H1 (cell line): Measurements from ENCODE around the gene MEGF11. TPM values are rescaled to one million over a fixed set of nuclear protein-coding genes. Genes with fewer than 3 reads are reported as not detected.

Experiments used
- CTCF ChIA-PET: fragments of 300-600 bp; sonication (Branson Sonifier 250); formaldehyde crosslinking; loops from one replicate; lab custom pipeline; 2021; ENCODE audit not compliant: partially characterized antibody; lab: Charles Lee
- POLR2A ChIA-PET: fragments of 300-600 bp; sonication (Branson Sonifier 250); formaldehyde crosslinking; loops from one replicate; lab custom pipeline; 2021; ENCODE audit warnings: inconsistent platforms; ENCODE audit not compliant: partially characterized antibody; lab: Charles Lee
- DNase-seq, 2 experiments: peaks; one replicate each; pipeline versions ENCODE4 v3.0.0 to v3.0.0-alpha.2; 2010 to 2022; ENCODE audit warnings: low spot score in 2 of 2, low read depth in 1 of 2, mixed read lengths in 1 of 2
- FAIRE-seq: peaks from 2 replicates; lab custom pipeline; 2011; peaks lifted over from hg19 to GRCh38; lab: Jason Lieb, UNC
- H2AFZ ChIP-seq: 2 replicates; pipeline ENCODE4 v1.8.1; 2012; ENCODE audit warnings: low read length, inconsistent platforms
- H2AK5ac ChIP-seq: 2 replicates; pipeline ENCODE4 v1.6.1; 2013; ENCODE audit warnings: low read depth, low read length
- H2BK120ac ChIP-seq: replicated peaks from 2 replicates; pipeline ENCODE3; 2013; ENCODE audit warnings: low read depth, low read length, inconsistent platforms
- H2BK12ac ChIP-seq: 2 replicates; pipeline ENCODE4 v1.6.1; 2013; ENCODE audit warnings: low read depth, low read length
- H2BK15ac ChIP-seq: 2 replicates; pipeline ENCODE4 v1.6.1; 2013; ENCODE audit warnings: low read length
- H2BK20ac ChIP-seq: 2 replicates; pipeline ENCODE4 v1.6.1; 2013; ENCODE audit warnings: low read length
- H2BK5ac ChIP-seq: 2 replicates; pipeline ENCODE4 v1.6.1; 2013; ENCODE audit warnings: low read depth, low read length
- H3K14ac ChIP-seq: 2 replicates; pipeline ENCODE4 v1.6.1; 2013; ENCODE audit warnings: inconsistent platforms; ENCODE audit not compliant: insufficient read length
- H3K18ac ChIP-seq: 2 replicates; pipeline ENCODE4 v1.6.1; 2013; ENCODE audit warnings: low read length; ENCODE audit errors: extremely low read depth
- H3K23ac ChIP-seq: 2 replicates; pipeline ENCODE4 v1.6.1; 2013; ENCODE audit warnings: inconsistent platforms; ENCODE audit not compliant: insufficient read length
- H3K23me2 ChIP-seq: 2 replicates; pipeline ENCODE4 v1.6.1; 2013; ENCODE audit warnings: low read depth, low read length
- H3K27ac ChIP-seq: 2 replicates; pipeline ENCODE4 v1.6.1; 2011; ENCODE audit warnings: low read depth, low read length, inconsistent platforms
- H3K27me3 ChIP-seq, 4 experiments: replicated peaks in 1 of 4; 1 replicate in 1 of 4; 2 replicates in 3 of 4; pipeline versions ENCODE4 v1.6.1 to v1.8.1; 2011 to 2013; ENCODE audit warnings: low read length in 3 of 4, mild to moderate bottlenecking in 3 of 4, inconsistent platforms in 2 of 4, mixed read lengths in 2 of 4, moderate library complexity in 1 of 4; ENCODE audit not compliant: control insufficient read depth in 3 of 4, insufficient read depth in 3 of 4; ENCODE audit errors: extremely low read depth in 1 of 4
- H3K36me3 ChIP-seq, 4 experiments: 2 replicates each; pipeline versions ENCODE4 v1.6.1 to v1.8.1; 2011 to 2013; ENCODE audit warnings: mild to moderate bottlenecking in 4 of 4, low read length in 3 of 4, moderate library complexity in 2 of 4, control low read depth in 1 of 4, inconsistent platforms in 1 of 4; ENCODE audit not compliant: insufficient read depth in 4 of 4, control insufficient read depth in 2 of 4
- H3K4ac ChIP-seq: replicated peaks from 2 replicates; pipeline ENCODE3; 2013; ENCODE audit warnings: low read length, low read depth, mixed read lengths, inconsistent platforms; ENCODE audit not compliant: insufficient read length
- H3K4me1 ChIP-seq, 4 experiments: replicated peaks in 1 of 4; 1 replicate in 1 of 4; 2 replicates in 3 of 4; pipeline versions ENCODE4 v1.6.1 to v1.8.1; 2011 to 2013; ENCODE audit warnings: low read length in 3 of 4, inconsistent platforms in 2 of 4, mixed read lengths in 1 of 4; ENCODE audit not compliant: insufficient read depth in 4 of 4, control insufficient read depth in 3 of 4
- H3K4me2 ChIP-seq, 2 experiments: 2 replicates each; pipeline versions ENCODE4 v1.6.1 to v1.8.1; 2011 to 2013; ENCODE audit warnings: low read depth in 2 of 2, low read length in 2 of 2, control low read depth in 1 of 2, inconsistent platforms in 1 of 2, mild to moderate bottlenecking in 1 of 2; ENCODE audit not compliant: insufficient read depth in 1 of 2
- H3K4me3 ChIP-seq, 4 experiments: fragments of 200-600, 300-600 bp in 1 of 4; sonication (generic), shearing (Covaris generic), sonication (Bioruptor Twin) in 1 of 4; 2 replicates each; pipeline versions ENCODE4 v1.5.1 to v1.8.1; 2011 to 2016; ENCODE audit warnings: low read length in 4 of 4, low read depth in 3 of 4, control low read depth in 2 of 4, inconsistent platforms in 2 of 4, mild to moderate bottlenecking in 2 of 4, mixed read lengths in 1 of 4, moderate library complexity in 1 of 4; ENCODE audit not compliant: insufficient read depth in 2 of 4; ENCODE audit errors: extremely low read depth in 1 of 4
- H3K56ac ChIP-seq: replicated peaks from 2 replicates; pipeline ENCODE3; 2013; ENCODE audit warnings: low read depth, mild to moderate bottlenecking, mixed read lengths, low read length, inconsistent platforms; ENCODE audit not compliant: insufficient read length
- H3K79me1 ChIP-seq: 2 replicates; pipeline ENCODE4 v1.6.1; 2013; ENCODE audit warnings: low read depth, low read length, control low read depth
- H3K79me2 ChIP-seq, 2 experiments: 2 replicates each; pipeline versions ENCODE4 v1.6.1 to v1.8.1; 2012 to 2013; ENCODE audit warnings: low read length in 2 of 2, mild to moderate bottlenecking in 2 of 2, inconsistent platforms in 1 of 2; ENCODE audit not compliant: insufficient read depth in 2 of 2, control insufficient read depth in 1 of 2
- H3K9ac ChIP-seq, 4 experiments: replicated peaks in 1 of 4; 1 replicate in 1 of 4; 2 replicates in 3 of 4; pipeline versions ENCODE4 v1.6.1 to v1.8.1; 2011 to 2013; ENCODE audit warnings: low read depth in 3 of 4, low read length in 3 of 4, control low read depth in 2 of 4, mild to moderate bottlenecking in 2 of 4, moderate library complexity in 2 of 4, inconsistent platforms in 1 of 4; ENCODE audit errors: extremely low read depth in 1 of 4
- H3K9me3 ChIP-seq, 2 experiments: 2 replicates each; pipeline versions ENCODE4 v1.6.1 to v1.8.1; 2012 to 2013; ENCODE audit warnings: mild to moderate bottlenecking in 2 of 2, moderate library complexity in 2 of 2, control low read depth in 1 of 2, inconsistent platforms in 1 of 2, low read depth in 1 of 2, low read length in 1 of 2, mixed read lengths in 1 of 2; ENCODE audit not compliant: insufficient read depth in 2 of 2
- H4K20me1 ChIP-seq, 2 experiments: replicated peaks in 1 of 2; 2 replicates each; pipeline versions ENCODE3 to v1.8.1; 2011 to 2013; ENCODE audit warnings: inconsistent platforms in 2 of 2, low read length in 2 of 2, mild to moderate bottlenecking in 1 of 2; ENCODE audit not compliant: insufficient read depth in 2 of 2, control insufficient read depth in 1 of 2
- H4K5ac ChIP-seq: 2 replicates; pipeline ENCODE4 v1.6.1; 2013; ENCODE audit warnings: low read length, low read depth, mixed read lengths, inconsistent platforms; ENCODE audit not compliant: insufficient read length
- H4K8ac ChIP-seq: 2 replicates; pipeline ENCODE4 v1.8.0; 2013; ENCODE audit warnings: mild to moderate bottlenecking, moderate library complexity, low read length, inconsistent platforms; ENCODE audit not compliant: insufficient read depth; ENCODE audit errors: extremely low read depth
- H4K91ac ChIP-seq: replicated peaks from 2 replicates; pipeline ENCODE3; 2013; ENCODE audit warnings: low read length, mixed read lengths, inconsistent platforms; ENCODE audit not compliant: insufficient read length
- CTCF ChIP-seq, 3 experiments: IDR thresholded peaks; 1 replicate in 2 of 3; 2 replicates in 1 of 3; pipeline versions ENCODE4 v1.5.1 to v1.6.1; 2011; ENCODE audit warnings: low read length in 3 of 3, mild to moderate bottlenecking in 3 of 3, inconsistent platforms in 2 of 3, low read depth in 1 of 3, moderate library complexity in 1 of 3; ENCODE audit not compliant: insufficient read depth in 1 of 3; ENCODE audit errors: control extremely low read depth in 1 of 3
- MAFK ChIP-seq: IDR thresholded peaks from 2 replicates; pipeline ENCODE4 v1.6.1; 2012; ENCODE audit warnings: low read depth, mild to moderate bottlenecking, improper control_type of control experiment, low read length
- NRF1 ChIP-seq: IDR thresholded peaks from 2 replicates; pipeline ENCODE4 v1.6.1; 2011; ENCODE audit warnings: mild to moderate bottlenecking, low read depth, low read length, improper control_type of control experiment
- RAD21 ChIP-seq, 2 experiments: IDR thresholded peaks in 1 of 2; conservative IDR thresholded peaks in 1 of 2; 2 replicates each; pipeline ENCODE4 v1.6.1; 2011; ENCODE audit warnings: low read depth in 2 of 2, low read length in 2 of 2, improper control_type of control experiment in 1 of 2, inconsistent platforms in 1 of 2, mild to moderate bottlenecking in 1 of 2, moderate library complexity in 1 of 2
- RFX5 ChIP-seq: IDR thresholded peaks from 2 replicates; pipeline ENCODE4 v1.6.1; 2011; ENCODE audit warnings: low read depth, low read length, improper control_type of control experiment, borderline replicate concordance
- SP1 ChIP-seq: IDR thresholded peaks from 2 replicates; pipeline ENCODE4 v1.6.1; 2011; ENCODE audit warnings: low read depth, low read length
- TAF7 ChIP-seq: optimal IDR thresholded peaks from 2 replicates; pipeline ENCODE3; 2011; ENCODE audit warnings: low read depth, mild to moderate bottlenecking, inconsistent platforms, low read length, moderate library complexity, borderline replicate concordance
- TCF12 ChIP-seq: IDR thresholded peaks from 2 replicates; pipeline ENCODE4 v1.6.1; 2011; ENCODE audit warnings: low read depth, mild to moderate bottlenecking, low read length
- TEAD4 ChIP-seq: IDR thresholded peaks from 2 replicates; pipeline ENCODE4 v1.6.1; 2012; ENCODE audit warnings: low read depth, low read length, inconsistent platforms, mixed read lengths
- ZNF274 ChIP-seq: IDR thresholded peaks from 2 replicates; pipeline ENCODE4 v1.7.0; 2012; ENCODE audit warnings: low read length, borderline replicate concordance; ENCODE audit errors: extremely low read depth
- WGBS, 2 experiments: shearing (Covaris generic) in 1 of 2; methylation state at CpG; one replicate each; pipeline versions ENCODE4 v1.1.6 to v1.1.7; 2013 to 2015; ENCODE audit warnings: low lambda C conversion rate in 2 of 2, mixed read lengths in 2 of 2, inconsistent platforms in 1 of 2, low coverage in 1 of 2, missing lambda C conversion rate in 1 of 2; ENCODE audit not compliant: insufficient replicate concordance in 2 of 2, insufficient coverage in 1 of 2, insufficient read length in 1 of 2; ENCODE audit errors: extremely low coverage in 1 of 2, missing lambda C conversion rate in 1 of 2; 5-methylcytosine and 5-hydroxymethylcytosine counted together
- polyA plus RNA-seq, 7 experiments: library from polyadenylated mRNA; depleted of rRNA in 3 of 7; stranded (reverse) in 5 of 7; unstranded in 2 of 7; fragments of >200 nt in 5 of 7; fragments of 200-250 nt in 2 of 7; gene quantifications; 1 replicate in 5 of 7; 2 replicates in 1 of 7; 4 replicates in 1 of 7; pipeline versions ENCODE4 v1.2.1 to v1.2.3, GENCODE V29; 2011 to 2013; ENCODE audit warnings: missing spikeins in 2 of 7, mixed read lengths in 2 of 7
- total RNA-seq: library from RNA; stranded (reverse); fragmentation: NEBNext Ultra II Directional; extraction: Animal tissue kit (Norgen Biotek cat#: 25700); gene quantifications from 2 replicates; pipeline ENCODE4 v1.2.1, GENCODE V29; 2021

MEGF11 gene
- total and polyA plus RNA-seq, 2 of the 8 experiments (the other 6 are each of a cell fraction or from before 2014, with no cell fraction given): 4.4 to 4.8 TPM

- Histone ChIP-seq H2BK12ac (peak overlapping the region; percentile 32; the same call in 1 of the 2 replicates), H2BK5ac (no peak overlapping the region), H4K5ac (no peak overlapping the region), H4K8ac (no peak overlapping the region), H2AFZ (no peak overlapping the region), H4K20me1 (no peaks in the 10 kb centered on the region), H3K4ac (peak overlapping the region; percentile 6), H4K91ac (peak overlapping the region; percentile 49), H3K36me3 (no peaks in the 10 kb centered on the region), H3K23me2 (peaks cover 2% of the 10 kb centered on the region), H3K79me2 (no peaks in the 10 kb centered on the region), H3K9me3 (no peaks in the 10 kb centered on the region), H3K4me2 (no peak overlapping the region), H2BK15ac (peak overlapping the region; percentile 89), H3K23ac (no peak overlapping the region), H3K4me3 (no peak overlapping the region), H3K4me1 (peaks cover 10 to 21% (median 11%) of the 10 kb centered on the region in 4 experiments), H2BK20ac (peak overlapping the region; percentile 56), H3K9ac (no peak overlapping the region), H3K27ac (no peak overlapping the region), H3K27me3 (no peaks in the 10 kb centered on the region), H2AK5ac (peak overlapping the region; percentile 11; the same call in 1 of the 2 replicates), H3K79me1 (no peaks in the 10 kb centered on the region), H3K18ac (peak overlapping the region; percentile 21; the same call in 1 of the 2 replicates), H3K56ac (no peak overlapping the region), H2BK120ac (no peak overlapping the region), H3K14ac (no peak overlapping the region)
- POLR2A ChIA-PET: interaction anchor here (0.7 kb wide), 1 partner anchor 9 kb away, joined by 3 read pairs; no protein-coding TSS in a partner anchor
- FAIRE-seq (peak; percentile 99), DNase-seq (peak; percentile 69 to 90)
- 49% methylated on average over 5 of the region's 5 CpGs; no CpG with 5 or more reads in 1 of the 2 experiments for WGBS, 2 experiments
- CTCF ChIA-PET: interaction anchor here (0.7 to 7.8 kb wide), 30 partner anchors 10 to 718 kb away, joined by 3 to 70 read pairs (median 5); no protein-coding TSS in a partner anchor
- TF ChIP-seq NRF1 (no peak), SP1 (no peak), RAD21 (IDR thresholded peaks at IDR 0.05 in 1 of 2, conservative IDR thresholded peaks at IDR 0.05 in 1 of 2; ENCODE audit: low read depth in 2 of 2, low read length in 2 of 2) (peak; percentile 79 to 86), TAF7 (no peak), TCF12 (no peak), TEAD4 (peak; percentile 94), MAFK (no peak), ZNF274 (no peak), RFX5 (no peak), CTCF (IDR thresholded peaks at IDR 0.05; ENCODE audit: control extremely low read depth in 1 of 3, insufficient read depth in 1 of 3, low read depth in 1 of 3, low read length in 3 of 3) (peak; percentile 80 to 96 (median 86))
Observed at GRCh38 chr15:65980824-65981456, 272.6 kb downstream of the MEGF11 start.
